ENCODE results near the gene SKAP1. TPM values are rescaled to one million over a fixed set of nuclear protein-coding genes. Genes with fewer than 3 reads are reported as not detected.
"Not testable (repeated sequence)": the region's sequence is repeated elsewhere in the genome, so short reads cannot be mapped to it uniquely, and the experiment has no call there.

Gene SKAP1
- total RNA-seq, 4 donors from 2014 or later, result not detected

DNA sequence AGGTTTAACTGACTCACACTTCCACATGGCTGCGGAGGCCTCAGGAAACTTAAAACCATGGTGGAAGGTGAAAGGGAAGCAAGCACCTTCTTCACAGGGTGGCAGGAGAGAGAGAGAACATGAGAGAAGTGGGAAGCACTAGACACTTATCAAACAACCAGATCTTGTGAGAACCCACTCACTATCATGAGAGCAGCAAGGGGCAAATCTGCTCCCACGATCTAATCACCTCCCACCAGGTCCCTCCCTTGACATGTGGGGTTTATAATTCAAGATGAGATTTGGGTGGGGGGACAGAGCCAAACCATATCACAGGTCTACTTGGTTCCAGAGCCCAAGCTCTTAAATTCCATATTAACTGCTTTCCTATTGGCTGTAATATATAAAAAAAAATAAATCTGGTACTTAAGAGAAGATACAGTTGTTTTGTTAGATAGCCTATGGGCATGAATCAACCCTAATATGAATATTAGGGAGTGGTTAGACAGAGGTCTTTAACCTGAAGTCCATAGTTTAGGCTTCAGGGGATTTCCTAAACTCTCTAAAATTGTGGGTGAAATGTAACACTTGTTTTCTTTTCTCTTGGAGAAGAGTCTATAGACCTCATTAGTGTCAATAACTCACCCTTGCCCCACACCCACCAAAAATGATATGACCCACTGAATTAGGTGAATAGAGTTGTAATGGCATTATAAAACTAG lies 56.7 kb downstream of the SKAP1 start:
- H3K27ac ChIP-seq, result no peak overlapping the region
- TF ChIP-seq POLR2A (IDR thresholded peaks at IDR 0.05), result no peak
- TF ChIP-seq, protein P1, sequence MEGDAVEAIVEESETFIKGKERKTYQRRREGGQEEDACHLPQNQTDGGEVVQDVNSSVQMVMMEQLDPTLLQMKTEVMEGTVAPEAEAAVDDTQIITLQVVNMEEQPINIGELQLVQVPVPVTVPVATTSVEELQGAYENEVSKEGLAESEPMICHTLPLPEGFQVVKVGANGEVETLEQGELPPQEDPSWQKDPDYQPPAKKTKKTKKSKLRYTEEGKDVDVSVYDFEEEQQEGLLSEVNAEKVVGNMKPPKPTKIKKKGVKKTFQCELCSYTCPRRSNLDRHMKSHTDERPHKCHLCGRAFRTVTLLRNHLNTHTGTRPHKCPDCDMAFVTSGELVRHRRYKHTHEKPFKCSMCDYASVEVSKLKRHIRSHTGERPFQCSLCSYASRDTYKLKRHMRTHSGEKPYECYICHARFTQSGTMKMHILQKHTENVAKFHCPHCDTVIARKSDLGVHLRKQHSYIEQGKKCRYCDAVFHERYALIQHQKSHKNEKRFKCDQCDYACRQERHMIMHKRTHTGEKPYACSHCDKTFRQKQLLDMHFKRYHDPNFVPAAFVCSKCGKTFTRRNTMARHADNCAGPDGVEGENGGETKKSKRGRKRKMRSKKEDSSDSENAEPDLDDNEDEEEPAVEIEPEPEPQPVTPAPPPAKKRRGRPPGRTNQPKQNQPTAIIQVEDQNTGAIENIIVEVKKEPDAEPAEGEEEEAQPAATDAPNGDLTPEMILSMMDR (IDR thresholded peaks at IDR 0.05 in 4 of 5, conservative IDR thresholded peaks at IDR 0.05 in 1 of 5), result no peak
- intact Hi-C loops (cut with DNase I; ENCODE audit: low total_unique reads) (no loop called here), in situ Hi-C loops (cut with MboI; ENCODE audit: low sequenced_read_pairs in 4 of 4) (no loop called here)
- no peak overlapping the region for H3K4me3 ChIP-seq
- no peaks in the 10 kb centered on the region for H3K36me3 ChIP-seq
- ATAC-seq (no peak), DNase-seq (no peak)
- no peaks in the 10 kb centered on the region for H3K9me3 ChIP-seq
- H3K4me1 ChIP-seq, result no peaks in the 10 kb centered on the region
- peaks cover 0 to 20% (median 13%) of the 10 kb centered on the region in 3 donors for H3K27me3 ChIP-seq

DNA sequence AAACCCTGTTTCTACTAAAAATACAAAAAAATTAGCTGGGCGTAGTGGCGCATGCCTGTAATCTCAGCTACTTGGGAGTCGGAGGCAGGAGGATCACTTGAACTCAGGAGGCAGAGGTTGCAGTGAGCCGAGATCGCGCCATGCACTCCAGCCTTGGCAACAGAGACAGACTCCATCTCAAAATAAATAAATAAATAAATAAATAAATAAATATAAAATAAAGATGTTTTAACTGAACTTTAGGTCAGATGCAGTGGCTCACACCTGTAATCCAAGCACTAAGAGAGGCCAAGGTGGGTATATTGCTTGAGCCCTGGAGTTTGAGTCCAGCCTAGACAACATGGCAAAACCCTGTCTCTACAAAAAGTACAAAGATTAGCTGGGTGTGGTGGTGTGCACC lies 61.0 kb downstream of the SKAP1 start:
- H3K4me3 ChIP-seq; H3K36me3 ChIP-seq; H3K27ac ChIP-seq; ATAC-seq; H3K9me3 ChIP-seq; H3K4me1 ChIP-seq; intact Hi-C loops (cut with DNase I; ENCODE audit: low total_unique reads); DNase-seq; in situ Hi-C loops (cut with MboI; ENCODE audit: low sequenced_read_pairs in 4 of 4): not testable (repeated sequence)
- H3K27me3 ChIP-seq, result peaks cover 13 to 24% (median 15%) of the 10 kb centered on the region in 3 donors

GRCh38 chr17:48368352-48368908 lies 61.6 kb downstream of the SKAP1 start:
- TF ChIP-seq, protein P1 (IDR thresholded peaks at IDR 0.05 in 4 of 5, conservative IDR thresholded peaks at IDR 0.05 in 1 of 5), result no peak
- TF ChIP-seq POLR2A (IDR thresholded peaks at IDR 0.05), result no peak
- Histone ChIP-seq H3K4me1 (no peaks in the 10 kb centered on the region), H3K27ac (no peak overlapping the region), H3K36me3 (no peaks in the 10 kb centered on the region), H3K27me3 (peaks cover 13 to 24% (median 15%) of the 10 kb centered on the region in 3 donors), H3K9me3 (no peaks in the 10 kb centered on the region), H3K4me3 (no peak overlapping the region)
- DNase-seq, result no peak
- in situ Hi-C loops (cut with MboI; ENCODE audit: low sequenced_read_pairs in 4 of 4) (no loop called here), intact Hi-C loops (cut with DNase I; ENCODE audit: low total_unique reads) (no loop called here)
- ATAC-seq, result no peak

DNA sequence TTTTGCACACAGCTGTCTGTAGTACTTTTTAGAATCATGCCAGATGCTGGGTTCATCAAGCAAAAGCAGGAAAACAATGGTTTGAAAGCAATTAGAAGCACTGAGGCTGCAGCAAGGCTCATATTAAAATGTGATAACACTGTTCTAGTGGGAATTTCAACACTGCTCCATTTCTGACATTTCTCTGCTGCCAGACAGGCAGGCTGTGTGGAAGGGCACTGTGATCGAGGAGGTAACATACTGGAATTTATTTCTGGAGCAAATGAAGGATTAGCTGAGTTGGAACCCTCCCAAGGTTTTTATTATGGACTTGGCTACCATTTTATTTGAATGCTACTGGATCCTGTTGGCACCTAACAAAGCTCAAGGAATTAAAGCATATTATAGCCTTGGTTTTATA lies 66.9 kb downstream of the SKAP1 start:
- Histone ChIP-seq H3K27me3 (peaks cover 0 to 17% (median 15%) of the 10 kb centered on the region in 3 donors), H3K9me3 (no peaks in the 10 kb centered on the region), H3K27ac (no peak overlapping the region), H3K4me1 (no peaks in the 10 kb centered on the region), H3K4me3 (no peak overlapping the region), H3K36me3 (no peaks in the 10 kb centered on the region)
- intact Hi-C loops (cut with DNase I; ENCODE audit: low total_unique reads) (no loop called here), in situ Hi-C loops (cut with MboI; ENCODE audit: low sequenced_read_pairs in 4 of 4) (no loop called here)
- no peak for TF ChIP-seq POLR2A (IDR thresholded peaks at IDR 0.05)
- TF ChIP-seq, protein P1 (IDR thresholded peaks at IDR 0.05 in 4 of 5, conservative IDR thresholded peaks at IDR 0.05 in 1 of 5), result no peak
- no peak for DNase-seq
- no peak for ATAC-seq

DNA sequence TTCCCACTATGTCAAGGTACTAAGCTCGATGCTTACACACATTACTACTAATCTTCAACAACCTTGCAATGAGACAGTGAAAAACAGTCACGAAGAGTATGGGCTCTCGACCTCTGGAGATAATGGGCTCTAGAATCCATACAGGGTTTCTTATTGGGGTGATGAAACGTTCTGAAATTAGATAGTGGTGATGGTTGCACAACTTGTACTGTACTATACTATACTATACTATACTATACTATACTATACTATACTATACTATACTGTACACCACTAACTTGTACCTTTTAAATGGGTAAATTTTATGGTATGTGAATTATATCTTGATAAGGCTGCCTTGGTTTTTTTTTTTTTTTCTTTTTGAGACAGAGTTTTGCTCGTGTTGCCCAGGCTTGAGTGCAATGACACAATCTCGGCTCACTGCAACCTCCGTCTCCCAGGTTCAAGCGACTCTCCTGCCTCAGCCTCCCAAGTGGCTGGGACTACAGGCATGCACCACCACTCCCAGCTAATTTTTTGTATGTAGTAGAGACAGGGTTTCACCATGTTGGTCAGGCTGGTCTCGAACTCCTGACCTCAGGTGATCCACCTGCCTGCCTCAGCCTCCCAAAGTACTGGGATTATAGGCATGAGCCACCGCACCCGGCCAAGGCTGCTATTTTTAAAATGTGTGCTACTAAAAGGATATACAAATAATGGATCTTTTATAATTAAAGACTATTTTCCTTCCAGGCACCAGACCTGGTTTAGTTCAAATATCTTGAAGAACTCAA lies 69.0 kb downstream of the SKAP1 start:
- H3K4me1 ChIP-seq; H3K36me3 ChIP-seq; H3K27ac ChIP-seq; H3K27me3 ChIP-seq; intact Hi-C loops (cut with DNase I; ENCODE audit: low total_unique reads); in situ Hi-C loops (cut with MboI; ENCODE audit: low sequenced_read_pairs in 4 of 4); DNase-seq; H3K9me3 ChIP-seq; ATAC-seq; H3K4me3 ChIP-seq: not testable (repeated sequence)

All from gastrocnemius medialis (tissue), 4 donors.